ENCODE results near the gene TSNAXIP1.

DNA sequence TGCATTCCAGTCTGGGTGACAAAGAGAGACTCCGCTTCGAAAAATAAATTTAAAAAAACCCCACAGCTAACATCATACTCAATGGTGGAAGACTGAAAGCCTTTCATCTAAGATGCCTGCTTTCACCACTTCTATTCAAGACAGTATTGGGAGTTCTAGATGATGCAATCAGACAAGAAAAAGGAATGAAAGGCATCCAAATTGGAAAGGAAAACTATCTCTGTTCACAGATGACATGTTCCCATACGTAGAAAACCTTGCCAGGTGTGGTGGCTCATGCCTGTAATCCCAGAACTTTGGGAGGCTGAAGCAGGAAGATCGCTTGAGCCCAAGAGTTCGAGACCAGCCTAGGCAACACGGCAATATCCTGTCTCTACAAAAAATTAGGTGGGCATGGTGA is 31.4 kb upstream of the TSNAXIP1 start:
- TF ChIP-seq, protein P1, sequence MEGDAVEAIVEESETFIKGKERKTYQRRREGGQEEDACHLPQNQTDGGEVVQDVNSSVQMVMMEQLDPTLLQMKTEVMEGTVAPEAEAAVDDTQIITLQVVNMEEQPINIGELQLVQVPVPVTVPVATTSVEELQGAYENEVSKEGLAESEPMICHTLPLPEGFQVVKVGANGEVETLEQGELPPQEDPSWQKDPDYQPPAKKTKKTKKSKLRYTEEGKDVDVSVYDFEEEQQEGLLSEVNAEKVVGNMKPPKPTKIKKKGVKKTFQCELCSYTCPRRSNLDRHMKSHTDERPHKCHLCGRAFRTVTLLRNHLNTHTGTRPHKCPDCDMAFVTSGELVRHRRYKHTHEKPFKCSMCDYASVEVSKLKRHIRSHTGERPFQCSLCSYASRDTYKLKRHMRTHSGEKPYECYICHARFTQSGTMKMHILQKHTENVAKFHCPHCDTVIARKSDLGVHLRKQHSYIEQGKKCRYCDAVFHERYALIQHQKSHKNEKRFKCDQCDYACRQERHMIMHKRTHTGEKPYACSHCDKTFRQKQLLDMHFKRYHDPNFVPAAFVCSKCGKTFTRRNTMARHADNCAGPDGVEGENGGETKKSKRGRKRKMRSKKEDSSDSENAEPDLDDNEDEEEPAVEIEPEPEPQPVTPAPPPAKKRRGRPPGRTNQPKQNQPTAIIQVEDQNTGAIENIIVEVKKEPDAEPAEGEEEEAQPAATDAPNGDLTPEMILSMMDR (IDR thresholded peaks at IDR 0.05; ENCODE audit: insufficient read depth, low read length, poor library complexity, severe bottlenecking): no peak
- TF ChIP-seq EZH2phosphoT487 (conservative IDR thresholded peaks at IDR 0.05; ENCODE audit: low read length): no peak
